ENCODE data around the gene SPDYE9.
"Not testable (repeated sequence)": the region's sequence is repeated elsewhere in the genome, so short reads cannot be mapped to it uniquely, and the experiment has no call there.

DNA sequence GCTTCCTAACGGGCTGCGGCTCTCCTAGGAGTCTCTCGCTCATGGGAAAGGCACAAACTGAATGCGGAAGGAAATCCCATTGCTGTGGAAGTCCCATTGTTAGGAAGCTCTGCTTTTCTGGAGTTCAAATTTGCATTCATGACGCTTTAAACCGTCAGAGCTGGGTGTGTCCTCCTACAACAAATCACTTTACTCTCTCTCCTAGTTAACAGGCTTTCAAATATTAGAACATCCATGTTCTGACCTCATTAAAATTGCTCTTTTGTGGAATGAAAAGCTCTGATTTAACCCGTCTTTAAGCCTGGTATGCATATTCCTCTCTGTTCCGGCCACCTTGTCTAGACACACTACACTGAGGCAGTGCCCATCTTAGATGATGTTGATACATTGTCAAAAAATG, 28.0 kb downstream of the SPDYE9 start, which contains the start of gene SPDYE11:
- not testable (repeated sequence) for TF ChIP-seq POLR2A (IDR thresholded peaks at IDR 0.05)
- TF ChIP-seq, protein P1, sequence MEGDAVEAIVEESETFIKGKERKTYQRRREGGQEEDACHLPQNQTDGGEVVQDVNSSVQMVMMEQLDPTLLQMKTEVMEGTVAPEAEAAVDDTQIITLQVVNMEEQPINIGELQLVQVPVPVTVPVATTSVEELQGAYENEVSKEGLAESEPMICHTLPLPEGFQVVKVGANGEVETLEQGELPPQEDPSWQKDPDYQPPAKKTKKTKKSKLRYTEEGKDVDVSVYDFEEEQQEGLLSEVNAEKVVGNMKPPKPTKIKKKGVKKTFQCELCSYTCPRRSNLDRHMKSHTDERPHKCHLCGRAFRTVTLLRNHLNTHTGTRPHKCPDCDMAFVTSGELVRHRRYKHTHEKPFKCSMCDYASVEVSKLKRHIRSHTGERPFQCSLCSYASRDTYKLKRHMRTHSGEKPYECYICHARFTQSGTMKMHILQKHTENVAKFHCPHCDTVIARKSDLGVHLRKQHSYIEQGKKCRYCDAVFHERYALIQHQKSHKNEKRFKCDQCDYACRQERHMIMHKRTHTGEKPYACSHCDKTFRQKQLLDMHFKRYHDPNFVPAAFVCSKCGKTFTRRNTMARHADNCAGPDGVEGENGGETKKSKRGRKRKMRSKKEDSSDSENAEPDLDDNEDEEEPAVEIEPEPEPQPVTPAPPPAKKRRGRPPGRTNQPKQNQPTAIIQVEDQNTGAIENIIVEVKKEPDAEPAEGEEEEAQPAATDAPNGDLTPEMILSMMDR (IDR thresholded peaks at IDR 0.05): not testable (repeated sequence)

Data from esophagus squamous epithelium (tissue), 4 donors.